PFSK-1 (cell line): ENCODE data around the gene MAP7D2.
A peak's percentile ranks its signal among the peaks of the same experiment; 100 is the strongest.

Experiments used
- FOXP2 ChIP-seq: optimal IDR thresholded peaks from 2 replicates; pipeline ENCODE3; 2011; ENCODE audit warnings: borderline replicate concordance, control low read depth, inconsistent platforms; ENCODE audit not compliant: insufficient read depth; ENCODE audit errors: extremely low read length, extremely low read depth
- POLR2AphosphoS5 ChIP-seq: IDR thresholded peaks from 2 replicates; pipeline ENCODE4 v1.6.1; 2012; ENCODE audit warnings: low read depth, mild to moderate bottlenecking, control low read depth, low read length, moderate library complexity
- REST ChIP-seq, 2 experiments: IDR thresholded peaks; 2 replicates each; pipeline versions ENCODE4 v1.6.1 to v1.8.0; 2011 to 2012; ENCODE audit warnings: low read depth in 2 of 2, low read length in 2 of 2, control low read depth in 1 of 2, inconsistent platforms in 1 of 2, mild to moderate bottlenecking in 1 of 2, moderate library complexity in 1 of 2; ENCODE audit not compliant: insufficient read depth in 1 of 2
- SIN3A ChIP-seq: IDR thresholded peaks from 2 replicates; pipeline ENCODE4 v1.6.1; 2012; ENCODE audit warnings: mild to moderate bottlenecking, low read length, moderate library complexity, borderline replicate concordance; ENCODE audit not compliant: insufficient read depth
- TAF1 ChIP-seq: IDR thresholded peaks from 2 replicates; pipeline ENCODE4 v1.6.1; 2012; ENCODE audit warnings: low read length, control low read depth, borderline replicate concordance; ENCODE audit not compliant: insufficient read depth

The MAP7D2 gene

GRCh38 chrX:20111271-20111670, 5.4 kb downstream of the MAP7D2 start:
- no peak for TF ChIP-seq POLR2AphosphoS5
- no peak for TF ChIP-seq FOXP2
- TF ChIP-seq SIN3A, result no peak
- no peak for TF ChIP-seq REST (IDR thresholded peaks at IDR 0.05; ENCODE audit: insufficient read depth in 1 of 2, low read depth in 2 of 2, low read length in 2 of 2)
- TF ChIP-seq TAF1, result no peak

- TF ChIP-seq REST (IDR thresholded peaks at IDR 0.05; ENCODE audit: insufficient read depth in 1 of 2, low read depth in 2 of 2, low read length in 2 of 2), result no peak
These were observed 14.6 kb downstream of the MAP7D2 start for GRCh38 chrX:20101934-20102581.

GRCh38 chrX:20091499-20091898, 25.2 kb downstream of the MAP7D2 start:
- TF ChIP-seq REST (IDR thresholded peaks at IDR 0.05; ENCODE audit: insufficient read depth in 1 of 2, low read depth in 2 of 2, low read length in 2 of 2) (no peak), TAF1 (no peak), FOXP2 (no peak), SIN3A (no peak), POLR2AphosphoS5 (no peak)

- no peak for TF ChIP-seq SIN3A
- TF ChIP-seq FOXP2, result no peak
- TF ChIP-seq POLR2AphosphoS5, result no peak
- no peak for TF ChIP-seq TAF1
- no peak for TF ChIP-seq REST (IDR thresholded peaks at IDR 0.05; ENCODE audit: insufficient read depth in 1 of 2, low read depth in 2 of 2, low read length in 2 of 2)
These were observed 26.9 kb downstream of the MAP7D2 start for GRCh38 chrX:20089845-20090244.

GRCh38 chrX:20080277-20080676, 36.4 kb downstream of the MAP7D2 start:
- TF ChIP-seq SIN3A (no peak), TAF1 (no peak), REST (IDR thresholded peaks at IDR 0.05; ENCODE audit: insufficient read depth in 1 of 2, low read depth in 2 of 2, low read length in 2 of 2) (peak; percentile 30 to 79; a peak in 3 of 4 replicates), FOXP2 (no peak)
